Brain microvascular endothelial cell (primary cell): Measurements from ENCODE around the gene MESP1.

ENCODE experiments used
- DNase-seq: peaks from one replicate; pipeline ENCODE4 v3.0.0-alpha.2; 2020
- H3K27ac ChIP-seq: fragments of 250-450 bp; sonication (Bioruptor Pico); 2 replicates; pipeline ENCODE4 v1.5.1; 2020; ENCODE audit warnings: mild to moderate bottlenecking, moderate library complexity
- H3K27me3 ChIP-seq: fragments of 250-450 bp; sonication (Bioruptor Pico); replicated peaks from 2 replicates; pipeline ENCODE4 v1.5.1; 2020; ENCODE audit warnings: mild to moderate bottlenecking
- H3K36me3 ChIP-seq: fragments of 250-450 bp; sonication (Bioruptor Pico); replicated peaks from 2 replicates; pipeline ENCODE4 v1.5.1; 2020; ENCODE audit warnings: mild to moderate bottlenecking
- H3K4me3 ChIP-seq: 2 replicates; pipeline ENCODE4 v1.5.1; 2011; ENCODE audit warnings: low read depth, mild to moderate bottlenecking, control low read depth, low read length, moderate library complexity
- CTCF ChIP-seq: IDR thresholded peaks from 2 replicates; pipeline ENCODE4 v1.5.1; 2011; ENCODE audit warnings: low read depth, mild to moderate bottlenecking, moderate library complexity, low read length, control low read depth, inconsistent platforms; ENCODE audit errors: missing control alignments
- in situ Hi-C: cut with HindIII; loops from 2 replicates; pipeline ENCODE4 v1.10.0; 2017; ENCODE audit warnings: low sequenced_read_pairs, low pct_ligation_motif_present

MESP1 gene

GRCh38 chr15:89751748-89752147, 699 bp upstream of the MESP1 start:
- no peak overlapping the region for H3K27ac ChIP-seq
- DNase-seq, result no peak
- no peak for TF ChIP-seq CTCF
- peaks cover 3% of the 10 kb centered on the region for H3K27me3 ChIP-seq
- H3K36me3 ChIP-seq, result no peaks in the 10 kb centered on the region
- in situ Hi-C loops, result no loop called here
- H3K4me3 ChIP-seq, result no peak overlapping the region

DNA sequence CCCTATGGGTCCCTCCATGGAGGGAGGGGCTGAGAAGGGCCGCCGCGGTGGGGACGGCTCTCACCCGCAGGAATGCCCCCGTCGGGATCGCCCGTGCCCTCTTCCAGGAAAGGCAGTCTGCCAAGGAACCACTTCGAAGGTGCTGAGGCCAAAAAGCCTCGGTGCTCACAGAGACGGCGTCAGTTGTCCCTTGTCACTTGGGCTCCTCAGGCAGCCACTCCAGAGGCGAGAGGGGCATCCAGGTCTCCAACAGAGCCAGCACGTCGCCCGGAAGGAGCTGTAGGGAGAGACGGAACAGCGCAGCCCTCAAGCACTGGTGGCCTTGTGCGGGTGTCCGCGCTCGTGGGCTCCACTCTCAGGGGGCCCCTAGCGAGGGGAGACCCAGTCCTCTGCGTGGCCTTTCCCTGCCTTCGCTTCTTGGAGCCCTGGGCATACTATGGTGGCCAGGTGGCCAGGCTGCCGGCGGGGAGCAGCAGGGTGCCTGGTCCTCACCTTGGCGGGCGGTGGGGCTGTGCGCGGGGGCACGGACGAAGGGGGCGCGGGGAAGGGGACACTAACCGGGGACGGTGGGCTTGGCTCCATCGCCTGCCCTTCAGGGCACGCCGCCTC, 994 bp downstream of the MESP1 start:
- in situ Hi-C loops, result no loop called here

DNA sequence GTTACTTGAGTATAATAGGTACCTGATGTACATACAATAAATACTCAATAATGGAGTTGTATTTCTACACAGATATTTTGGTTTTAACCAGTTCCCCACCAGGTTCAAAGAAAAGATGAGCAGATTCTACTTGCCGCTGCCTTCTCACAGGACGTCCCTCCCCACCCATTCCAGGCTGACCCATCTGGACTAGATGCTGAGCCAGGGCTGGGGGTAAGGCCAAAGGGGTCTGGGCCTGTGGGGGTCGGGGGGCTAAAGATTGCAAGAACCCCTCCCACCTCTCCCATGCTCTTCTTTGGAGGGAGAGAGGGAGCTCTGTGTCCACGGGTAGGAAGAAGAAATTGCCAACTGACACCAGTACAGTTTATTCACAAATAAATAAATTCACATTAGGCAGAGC, 1.5 kb downstream of the MESP1 start:
- TF ChIP-seq CTCF, result no peak
- in situ Hi-C loops, result no loop called here
- Histone ChIP-seq H3K27ac (no peak overlapping the region), H3K27me3 (peaks cover 3% of the 10 kb centered on the region), H3K4me3 (no peak overlapping the region), H3K36me3 (no peaks in the 10 kb centered on the region)
- DNase-seq, result no peak

More for the DNA sequence above, 994 bp downstream of the MESP1 start:
- TF ChIP-seq CTCF, result peak; percentile 1
- DNase-seq, result no peak
- H3K27me3 ChIP-seq, result peaks cover 3% of the 10 kb centered on the region
- H3K27ac ChIP-seq, result no peak overlapping the region
- peak overlapping the region; percentile 37 for H3K4me3 ChIP-seq
- H3K36me3 ChIP-seq, result no peaks in the 10 kb centered on the region

- Histone ChIP-seq H3K4me3 (no peak overlapping the region), H3K27ac (no peak overlapping the region), H3K36me3 (no peaks in the 10 kb centered on the region), H3K27me3 (peaks cover 3% of the 10 kb centered on the region)
- TF ChIP-seq CTCF, result no peak
- in situ Hi-C loops, result no loop called here
- DNase-seq, result no peak
Measured at GRCh38 chr15:89749054-89749453, 2.0 kb downstream of the MESP1 start.

DNA sequence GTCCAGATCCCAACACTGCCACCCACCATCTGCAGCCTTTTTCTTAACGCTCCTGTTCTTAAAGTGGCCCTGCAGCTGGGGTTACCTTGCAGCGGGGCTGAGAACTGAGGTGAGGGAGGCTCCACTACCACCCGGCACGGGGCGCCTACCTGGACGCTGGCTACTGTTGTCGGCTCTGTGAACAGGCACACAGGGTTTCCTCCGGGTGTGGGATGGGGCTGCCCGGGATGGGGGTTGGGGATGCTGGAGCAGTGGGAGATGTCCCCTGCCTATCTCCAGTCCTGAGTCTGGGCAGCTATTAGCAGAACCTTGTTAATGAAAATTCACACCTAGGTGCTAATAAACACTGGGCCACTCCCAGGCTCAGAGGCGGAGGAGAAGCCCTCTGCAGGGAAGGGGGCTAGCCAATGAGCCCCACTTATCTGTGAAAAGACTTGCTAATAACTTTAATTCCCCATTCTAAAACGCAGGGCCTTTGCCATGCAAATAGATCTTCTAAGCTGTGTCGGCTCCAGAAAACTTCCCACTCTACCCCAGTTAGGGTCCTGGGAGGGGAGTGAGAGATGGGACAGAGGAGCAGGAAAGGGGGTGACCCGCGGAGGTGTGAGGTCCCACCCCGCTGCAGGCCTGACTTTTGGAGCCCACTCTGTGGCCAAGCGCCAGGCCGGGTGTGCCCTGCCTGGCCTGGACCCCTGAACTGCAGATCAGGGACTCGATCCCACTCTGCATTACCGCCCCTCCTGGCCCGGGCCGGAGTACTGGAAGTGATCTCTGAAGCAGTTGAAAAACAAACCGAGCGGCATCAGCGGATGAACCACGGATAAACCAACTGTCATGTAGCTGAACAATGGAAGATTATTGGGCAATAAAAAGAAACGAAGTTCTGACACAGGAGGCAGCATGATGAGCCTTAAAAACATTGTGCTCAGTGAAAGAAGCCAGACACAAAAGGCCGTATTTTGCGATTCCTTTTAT, 3.1 kb downstream of the MESP1 start:
- TF ChIP-seq CTCF, result no peak
- H3K36me3 ChIP-seq, result no peaks in the 10 kb centered on the region
- H3K27ac ChIP-seq, result no peak overlapping the region
- no peak overlapping the region for H3K4me3 ChIP-seq
- DNase-seq, result no peak
- in situ Hi-C loops, result no loop called here
- peaks cover 3% of the 10 kb centered on the region for H3K27me3 ChIP-seq
